ENCODE data around the gene PIK3CD. TPM values are rescaled to one million over a fixed set of nuclear protein-coding genes. Genes with fewer than 3 reads are reported as not detected.
A peak's percentile ranks its signal among the peaks of the same experiment; 100 is the strongest.

The PIK3CD gene
- total RNA-seq, 1 experiment from 2014 or later = 73.9 TPM

DNA sequence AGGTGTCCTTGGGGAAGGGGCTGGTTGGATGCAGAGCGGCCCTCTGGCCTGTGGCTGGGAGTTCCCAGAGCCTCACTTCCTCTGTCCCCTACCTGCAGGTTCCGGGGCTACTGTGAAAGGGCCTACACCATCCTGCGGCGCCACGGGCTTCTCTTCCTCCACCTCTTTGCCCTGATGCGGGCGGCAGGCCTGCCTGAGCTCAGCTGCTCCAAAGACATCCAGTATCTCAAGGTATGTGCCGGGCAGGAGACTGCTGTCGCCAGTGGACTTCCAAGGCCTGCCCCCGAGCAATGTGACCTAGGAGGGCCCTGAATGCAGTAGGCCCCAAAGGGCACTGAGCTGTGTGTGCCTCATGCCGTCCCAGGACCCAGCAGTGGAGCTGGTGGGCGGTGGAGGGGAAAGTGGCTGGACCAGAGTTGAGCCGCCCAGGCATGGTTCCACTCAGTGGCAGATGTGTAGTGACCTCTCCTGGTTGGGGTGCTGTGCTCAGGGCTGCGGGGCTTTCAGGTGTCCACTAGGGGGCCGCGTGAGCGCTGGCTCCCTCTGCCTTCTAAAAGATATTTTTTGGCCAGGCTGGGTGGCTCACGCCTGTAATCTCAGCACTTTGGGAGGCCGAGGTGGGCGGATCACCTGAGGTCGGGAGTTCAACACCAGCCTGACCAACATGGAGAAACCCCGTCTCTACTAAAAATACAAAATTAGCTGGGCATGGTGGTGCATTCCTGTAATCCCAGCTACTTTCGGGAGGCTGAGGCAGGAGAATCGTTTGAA, 73.4 kb downstream of the PIK3CD start:
- in situ Hi-C loops (cut with HindIII; ENCODE audit: low sequenced_read_pairs) = no loop called here
- peak; percentile 63 for DNase-seq (ENCODE audit: low spot score)

DNA sequence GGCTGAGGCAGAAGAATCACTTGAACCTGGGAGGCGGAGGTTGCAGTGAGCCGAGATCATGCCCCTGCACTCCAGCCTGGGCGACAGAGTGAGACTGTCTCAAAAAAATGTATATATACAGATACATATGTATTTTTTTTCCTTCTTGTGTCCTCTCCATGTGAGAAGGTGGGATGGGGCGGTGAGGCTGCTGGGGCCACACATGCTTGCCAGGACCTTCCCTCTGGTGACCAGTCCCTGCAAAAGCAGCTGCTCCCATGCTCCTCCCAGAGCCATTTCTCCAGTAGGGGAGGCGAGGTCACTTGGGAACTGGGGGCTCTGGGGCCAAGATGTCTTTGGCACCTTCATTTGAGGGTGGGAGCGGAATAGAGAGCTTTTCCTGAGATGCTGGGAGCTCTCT, 74.9 kb downstream of the PIK3CD start:
- no peak for DNase-seq (ENCODE audit: low spot score)
- in situ Hi-C loops (cut with HindIII; ENCODE audit: low sequenced_read_pairs) = no loop called here

DNA sequence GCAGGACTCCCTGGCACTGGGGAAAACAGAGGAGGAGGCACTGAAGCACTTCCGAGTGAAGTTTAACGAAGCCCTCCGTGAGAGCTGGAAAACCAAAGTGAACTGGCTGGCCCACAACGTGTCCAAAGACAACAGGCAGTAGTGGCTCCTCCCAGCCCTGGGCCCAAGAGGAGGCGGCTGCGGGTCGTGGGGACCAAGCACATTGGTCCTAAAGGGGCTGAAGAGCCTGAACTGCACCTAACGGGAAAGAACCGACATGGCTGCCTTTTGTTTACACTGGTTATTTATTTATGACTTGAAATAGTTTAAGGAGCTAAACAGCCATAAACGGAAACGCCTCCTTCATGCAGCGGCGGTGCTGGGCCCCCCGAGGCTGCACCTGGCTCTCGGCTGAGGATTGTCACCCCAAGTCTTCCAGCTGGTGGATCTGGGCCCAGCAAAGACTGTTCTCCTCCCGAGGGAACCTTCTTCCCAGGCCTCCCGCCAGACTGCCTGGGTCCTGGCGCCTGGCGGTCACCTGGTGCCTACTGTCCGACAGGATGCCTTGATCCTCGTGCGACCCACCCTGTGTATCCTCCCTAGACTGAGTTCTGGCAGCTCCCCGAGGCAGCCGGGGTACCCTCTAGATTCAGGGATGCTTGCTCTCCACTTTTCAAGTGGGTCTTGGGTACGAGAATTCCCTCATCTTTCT, 75.5 kb downstream of the PIK3CD start:
- in situ Hi-C loops (cut with HindIII; ENCODE audit: low sequenced_read_pairs) = no loop called here
- DNase-seq (ENCODE audit: low spot score) = no peak

DNA sequence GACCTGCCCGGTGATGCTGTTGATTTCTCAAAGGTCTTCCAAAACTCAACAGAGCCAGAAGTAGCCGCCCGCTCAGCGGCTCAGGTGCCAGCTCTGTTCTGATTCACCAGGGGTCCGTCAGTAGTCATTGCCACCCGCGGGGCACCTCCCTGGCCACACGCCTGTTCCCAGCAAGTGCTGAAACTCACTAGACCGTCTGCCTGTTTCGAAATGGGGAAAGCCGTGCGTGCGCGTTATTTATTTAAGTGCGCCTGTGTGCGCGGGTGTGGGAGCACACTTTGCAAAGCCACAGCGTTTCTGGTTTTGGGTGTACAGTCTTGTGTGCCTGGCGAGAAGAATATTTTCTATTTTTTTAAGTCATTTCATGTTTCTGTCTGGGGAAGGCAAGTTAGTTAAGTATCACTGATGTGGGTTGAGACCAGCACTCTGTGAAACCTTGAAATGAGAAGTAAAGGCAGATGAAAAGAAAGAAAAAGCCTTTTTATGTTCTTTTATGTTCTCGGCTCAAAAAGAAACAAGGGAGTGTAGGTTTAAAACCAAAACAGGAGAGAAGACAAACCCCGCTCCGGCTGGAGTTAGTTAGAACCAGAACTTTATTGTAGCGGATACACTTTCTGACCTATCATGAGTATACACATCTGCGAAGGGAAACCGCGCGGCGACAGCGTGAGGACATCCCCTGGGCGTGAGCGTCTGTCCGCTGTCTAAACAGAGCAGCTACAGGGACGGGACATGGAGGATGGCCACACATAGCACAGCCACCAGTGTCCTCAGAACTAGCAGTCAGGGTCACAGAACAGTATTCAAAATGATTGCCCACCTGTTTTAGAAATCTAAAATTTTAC, 77.1 kb downstream of the PIK3CD start:
- in situ Hi-C loops (cut with HindIII; ENCODE audit: low sequenced_read_pairs) = no loop called here
- peak; percentile 52 for DNase-seq (ENCODE audit: low spot score)

DNA sequence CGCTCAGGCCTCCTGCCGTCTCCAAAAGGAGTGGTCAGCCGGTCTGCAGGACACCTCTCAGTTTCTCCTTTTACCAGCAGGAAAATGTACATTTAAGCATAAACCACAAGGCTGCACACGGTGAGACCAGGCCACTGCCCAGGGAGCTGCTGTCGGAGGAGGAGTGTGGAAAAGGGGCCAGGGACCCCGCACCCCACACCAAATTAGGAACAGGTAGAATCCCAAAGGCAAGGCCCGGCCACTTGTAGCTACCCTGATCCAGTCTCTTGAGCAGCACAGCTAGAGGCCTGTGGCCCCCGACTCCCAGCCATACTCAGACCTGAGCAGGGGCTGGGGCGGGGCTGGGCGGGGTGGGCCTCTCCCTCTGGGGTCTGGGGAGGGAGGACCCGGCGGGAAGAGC, 78.0 kb downstream of the PIK3CD start:
- no peak for DNase-seq (ENCODE audit: low spot score)
- in situ Hi-C loops (cut with HindIII; ENCODE audit: low sequenced_read_pairs) = no loop called here

DNA sequence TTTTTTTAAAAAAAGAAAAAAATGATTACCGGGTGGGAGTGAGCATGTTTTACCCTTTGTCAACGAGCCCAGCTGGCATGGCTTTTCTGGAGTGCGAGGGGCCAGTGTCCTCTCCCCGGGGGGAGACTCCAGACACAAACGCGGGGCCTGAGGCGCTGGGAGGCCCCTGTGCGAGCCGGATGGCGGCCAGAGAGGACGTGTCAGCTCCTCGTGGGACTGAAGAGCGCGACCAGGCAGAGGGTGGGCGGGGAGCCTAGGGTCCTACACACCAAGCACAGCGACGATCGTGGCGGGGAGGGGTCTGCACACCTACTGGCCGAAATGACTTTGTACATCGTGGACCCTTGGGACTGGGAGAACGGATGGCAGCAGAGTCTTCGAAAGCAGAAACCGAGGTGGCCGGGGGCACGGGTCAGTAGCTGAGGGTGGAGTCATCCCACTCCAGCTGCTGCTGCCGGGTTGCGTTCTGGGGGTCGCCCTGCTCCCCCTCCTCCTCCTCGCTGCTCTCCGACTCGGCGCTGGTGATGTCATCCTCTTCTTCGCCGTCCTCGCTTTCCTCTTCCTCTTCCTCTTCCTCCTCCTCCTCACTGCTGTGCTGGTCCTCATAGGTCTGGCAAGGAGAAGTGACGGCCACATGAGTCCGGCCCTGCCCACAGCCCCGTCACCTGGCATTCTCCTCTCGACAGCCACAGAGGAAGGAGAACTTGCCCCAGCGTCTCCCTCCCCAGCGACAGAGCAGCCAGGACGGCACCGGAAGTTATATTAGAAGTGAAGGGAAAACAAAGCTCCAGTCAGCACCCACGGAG, 78.8 kb downstream of the PIK3CD start:
- DNase-seq (ENCODE audit: low spot score) = no peak
- in situ Hi-C loops (cut with HindIII; ENCODE audit: low sequenced_read_pairs) = no loop called here

DNA sequence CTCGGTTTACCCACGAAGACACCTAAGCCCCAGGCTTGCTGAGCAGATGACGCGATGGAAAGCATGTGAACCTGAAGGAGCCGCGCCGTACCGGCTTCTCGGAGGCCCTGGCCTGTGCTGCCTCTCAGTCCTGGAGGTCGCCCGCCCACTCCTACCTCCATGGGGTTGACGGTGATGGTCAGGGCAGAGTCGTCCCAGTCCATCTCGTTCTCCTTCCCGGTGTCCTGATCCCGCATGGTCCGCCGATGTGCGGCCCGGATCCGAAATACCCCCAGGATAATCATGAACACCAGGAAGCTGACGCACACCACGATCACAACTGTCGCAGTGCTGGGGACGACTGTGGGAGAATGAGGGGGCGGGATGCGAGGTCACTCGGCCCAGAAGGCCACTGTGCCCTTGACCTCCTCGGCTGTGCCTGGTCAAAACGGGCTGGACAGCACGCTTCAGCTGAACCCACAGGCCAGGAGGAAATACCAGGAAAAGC, 79.6 kb downstream of the PIK3CD start:
- no peak for DNase-seq (ENCODE audit: low spot score)
- in situ Hi-C loops (cut with HindIII; ENCODE audit: low sequenced_read_pairs) = no loop called here

DNA sequence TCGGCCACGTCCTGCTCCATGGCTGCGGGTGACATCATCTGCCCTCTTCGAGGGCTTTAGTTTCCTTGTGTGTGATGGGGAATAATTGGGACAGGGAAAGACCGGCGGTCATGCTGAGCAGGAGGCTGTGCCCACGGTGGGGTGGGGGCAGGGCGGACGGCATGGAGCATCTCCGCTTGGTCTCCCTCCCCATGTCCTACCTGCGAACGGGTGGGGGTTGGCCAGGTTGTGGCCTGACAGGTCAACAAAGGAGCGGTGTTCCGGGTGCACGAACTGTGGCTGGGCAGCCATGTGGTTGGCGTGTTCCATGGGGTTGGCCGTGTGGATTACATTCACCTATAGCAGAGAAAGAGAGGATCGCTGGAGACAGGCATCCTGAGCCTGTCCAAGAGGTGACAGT, 80.0 kb downstream of the PIK3CD start:
- no peak for DNase-seq (ENCODE audit: low spot score)
- in situ Hi-C loops (cut with HindIII; ENCODE audit: low sequenced_read_pairs) = no loop called here

DNA sequence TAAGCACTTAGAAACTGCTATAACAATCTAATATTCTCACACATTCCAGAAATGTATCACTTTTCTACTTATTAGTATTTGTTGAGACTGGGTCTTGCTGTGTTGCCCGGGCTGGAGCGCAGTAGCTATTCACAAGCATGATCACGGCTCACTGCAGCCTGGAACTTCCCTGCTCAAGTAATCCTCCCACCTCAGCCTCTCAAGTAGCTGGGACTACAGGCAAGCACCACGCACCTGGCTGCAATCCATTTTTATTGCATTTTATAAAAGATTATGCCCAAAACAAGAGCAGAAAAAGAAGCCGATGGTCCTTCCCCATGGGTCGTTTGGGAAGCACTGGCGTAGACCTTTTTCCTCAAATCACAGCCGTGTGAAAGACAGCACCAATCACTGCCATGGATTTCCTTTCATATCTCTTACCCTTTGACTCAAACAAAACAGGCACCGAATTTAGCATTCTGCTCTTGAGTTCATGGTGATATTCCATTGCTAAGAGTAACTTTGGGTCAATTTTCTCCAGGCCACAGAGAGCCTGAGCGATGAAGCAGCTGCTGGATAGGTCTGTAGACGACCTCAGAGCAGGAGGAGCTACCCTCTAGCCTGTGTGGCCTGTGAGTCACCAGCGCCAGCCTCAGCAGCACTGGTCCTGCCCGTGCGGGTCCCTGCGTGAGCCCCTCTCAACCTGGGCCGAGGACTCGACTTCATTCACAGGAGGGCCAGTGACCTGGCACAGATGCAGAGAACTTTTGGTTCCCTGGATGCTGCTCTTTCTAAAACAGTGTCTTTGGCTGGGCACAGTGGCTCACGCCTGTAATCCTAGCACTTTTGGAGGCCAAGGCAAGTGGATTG, 80.8 kb downstream of the PIK3CD start:
- DNase-seq (ENCODE audit: low spot score) = peak; percentile 29
- in situ Hi-C loops (cut with HindIII; ENCODE audit: low sequenced_read_pairs) = no loop called here

DNA sequence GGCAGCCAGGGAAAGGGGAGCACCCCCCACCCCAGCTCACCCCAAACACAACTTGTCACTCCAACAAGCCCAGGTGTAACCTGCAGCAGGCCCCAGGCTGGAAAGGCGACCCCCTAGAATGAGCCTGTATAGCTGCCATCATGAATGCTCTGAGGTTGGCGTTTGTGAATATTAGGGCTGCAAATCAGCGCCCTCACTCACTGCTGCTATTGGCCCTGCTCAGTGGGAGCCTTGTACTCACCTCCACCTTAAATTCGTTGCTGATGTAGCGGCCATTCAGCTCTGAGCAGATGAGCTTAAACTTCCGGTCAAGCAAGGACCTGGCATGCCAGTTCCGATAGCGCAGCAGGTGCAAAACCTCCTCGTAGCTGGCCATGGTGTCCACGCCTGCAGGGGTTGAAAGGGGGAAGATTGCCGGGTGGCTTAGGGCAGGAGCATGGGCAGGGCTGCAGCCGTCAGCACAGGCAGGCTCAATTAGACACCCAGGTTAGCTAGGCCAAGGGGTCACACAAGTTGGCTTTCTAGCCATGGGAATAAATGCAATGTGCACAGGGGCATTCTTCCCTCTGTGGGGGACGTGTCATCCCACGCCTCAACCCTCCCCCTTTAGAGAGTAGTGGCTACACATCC, 81.7 kb downstream of the PIK3CD start:
- in situ Hi-C loops (cut with HindIII; ENCODE audit: low sequenced_read_pairs) = no loop called here
- DNase-seq (ENCODE audit: low spot score) = no peak

DNA sequence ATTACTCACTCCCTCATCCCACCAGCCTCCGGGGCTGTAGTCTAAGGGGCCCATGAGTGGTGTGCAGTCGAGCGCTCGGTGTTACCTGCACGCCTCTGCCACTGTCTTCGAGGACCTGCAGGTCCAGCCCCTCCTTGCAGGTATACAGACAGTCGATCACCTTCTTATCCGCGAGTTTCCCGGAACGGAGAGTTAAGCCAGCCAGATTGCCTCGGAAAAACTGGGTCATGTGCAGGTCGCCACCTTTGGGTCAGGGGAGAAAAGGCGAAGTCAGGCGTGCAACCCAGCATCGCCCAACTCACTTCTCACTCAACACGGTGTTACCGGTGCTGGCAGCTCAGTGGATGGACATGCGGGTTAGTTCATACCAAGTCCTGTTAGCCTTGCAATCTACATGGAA, 84.3 kb downstream of the PIK3CD start:
- in situ Hi-C loops (cut with HindIII; ENCODE audit: low sequenced_read_pairs) = no loop called here
- no peak for DNase-seq (ENCODE audit: low spot score)

DNA sequence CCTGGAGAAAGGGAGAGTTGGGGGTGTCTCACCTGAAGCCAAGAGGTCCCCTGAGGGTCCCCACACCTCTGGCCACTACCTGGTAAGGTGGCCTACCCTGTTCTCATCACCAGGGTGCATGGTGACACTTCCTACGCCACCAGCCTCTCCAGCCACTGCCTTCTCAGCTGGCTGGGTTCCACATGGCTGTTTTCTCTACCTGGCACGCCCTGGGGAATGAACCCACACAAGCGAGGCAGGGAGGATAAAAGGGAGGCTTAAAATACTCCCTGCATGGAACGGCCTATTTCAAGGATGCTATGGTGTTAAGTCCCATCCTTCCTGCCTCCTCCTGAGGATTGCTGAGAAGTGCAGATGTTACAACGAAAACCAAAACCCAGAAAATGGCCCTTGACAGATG, 84.7 kb downstream of the PIK3CD start:
- in situ Hi-C loops (cut with HindIII; ENCODE audit: low sequenced_read_pairs) = no loop called here
- DNase-seq (ENCODE audit: low spot score) = peak; percentile 38

DNA sequence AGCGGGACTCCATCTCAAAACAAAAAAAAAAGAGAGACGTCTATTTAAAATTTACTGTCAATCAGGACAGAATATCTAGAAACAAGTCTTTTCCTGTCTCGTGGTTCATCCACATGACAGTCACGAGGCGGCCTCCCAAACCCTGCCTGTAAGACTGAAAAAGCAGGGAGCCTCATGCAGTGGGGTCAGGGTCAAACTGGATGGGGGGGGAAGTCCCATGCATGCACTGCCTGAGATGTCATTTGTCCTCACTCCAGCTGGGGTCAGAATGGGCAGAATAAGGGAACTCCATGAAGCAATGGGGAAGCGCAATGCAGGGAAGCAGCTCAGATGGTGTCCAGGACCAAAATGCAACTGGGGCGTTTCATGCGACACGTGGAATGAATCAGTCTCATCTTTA, 85.5 kb downstream of the PIK3CD start:
- no peak for DNase-seq (ENCODE audit: low spot score)
- in situ Hi-C loops (cut with HindIII; ENCODE audit: low sequenced_read_pairs) = no loop called here

DNA sequence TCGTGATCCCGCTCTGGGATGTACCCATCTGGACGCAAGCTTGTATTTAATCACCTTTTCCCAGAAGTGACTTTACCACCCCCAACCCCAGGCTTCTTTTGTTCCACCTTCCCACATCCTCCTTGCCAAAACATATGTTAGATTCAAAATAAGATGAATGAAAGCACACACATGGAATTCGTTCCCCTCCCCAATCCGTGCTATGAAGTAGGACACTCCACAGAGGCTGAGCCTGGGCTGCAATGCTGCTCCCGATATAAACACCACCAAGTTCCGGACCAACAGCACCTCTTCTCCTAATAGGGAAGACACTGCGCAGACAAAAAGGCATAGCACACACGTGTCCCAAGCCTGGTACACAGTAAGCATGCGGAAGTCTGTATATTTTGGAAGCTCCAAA, 86.1 kb downstream of the PIK3CD start:
- in situ Hi-C loops (cut with HindIII; ENCODE audit: low sequenced_read_pairs) = no loop called here
- DNase-seq (ENCODE audit: low spot score) = peak; percentile 21

DNA sequence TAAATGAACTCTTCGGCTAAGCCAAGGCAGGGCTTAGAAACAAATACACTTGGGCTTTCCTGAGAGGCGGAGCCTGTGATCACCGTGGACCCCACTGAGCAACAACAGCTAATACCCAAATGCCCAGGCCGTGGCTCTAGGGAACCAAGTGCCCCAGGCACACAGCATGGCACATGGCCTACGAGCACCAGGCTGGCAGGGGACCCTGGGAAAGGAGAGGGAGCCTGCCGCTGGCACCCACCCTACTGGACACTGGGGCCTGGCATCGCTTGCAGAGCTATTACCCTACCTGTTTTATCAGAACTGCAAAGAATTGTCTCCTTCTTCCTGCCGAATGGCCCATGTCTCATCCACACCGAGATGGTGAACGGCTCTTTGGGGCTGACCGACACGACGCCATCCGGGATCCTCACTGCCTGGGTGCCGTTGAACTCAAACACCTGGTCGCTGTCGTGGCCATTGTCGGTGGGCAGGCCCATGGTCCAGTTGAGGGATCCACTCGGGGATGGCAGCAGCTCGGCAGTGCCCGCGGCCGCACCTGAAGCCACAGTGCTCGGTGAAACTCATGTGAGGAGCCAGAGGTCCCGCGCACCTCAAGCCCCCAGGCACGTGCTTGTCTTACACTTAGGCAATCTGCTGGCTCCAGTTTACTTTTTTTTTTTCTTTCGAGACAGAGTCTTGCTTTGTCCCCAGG, 92.7 kb downstream of the PIK3CD start:
- DNase-seq (ENCODE audit: low spot score) = no peak
- in situ Hi-C loops (cut with HindIII; ENCODE audit: low sequenced_read_pairs) = no loop called here

DNA sequence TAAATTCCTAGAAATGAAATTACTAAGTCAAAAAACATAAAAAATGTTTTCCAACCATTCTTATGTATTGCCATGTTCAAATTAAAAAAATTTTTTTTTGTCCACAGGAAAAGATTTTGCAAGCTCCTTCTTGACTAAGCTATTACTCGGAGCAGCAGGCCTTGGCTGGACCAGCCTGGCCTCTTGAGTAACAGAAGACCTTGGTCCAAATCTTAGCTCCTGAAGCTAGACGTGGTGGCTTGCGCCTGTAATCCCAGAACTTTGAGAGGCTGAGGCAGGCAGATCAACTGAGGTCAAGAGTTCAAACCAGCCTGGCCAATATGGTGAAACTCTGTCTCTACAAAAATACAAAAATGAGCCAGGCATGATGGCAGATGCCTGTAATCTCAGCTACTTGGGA, 94.7 kb downstream of the PIK3CD start:
- no peak for DNase-seq (ENCODE audit: low spot score)
- in situ Hi-C loops (cut with HindIII; ENCODE audit: low sequenced_read_pairs) = no loop called here

DNA sequence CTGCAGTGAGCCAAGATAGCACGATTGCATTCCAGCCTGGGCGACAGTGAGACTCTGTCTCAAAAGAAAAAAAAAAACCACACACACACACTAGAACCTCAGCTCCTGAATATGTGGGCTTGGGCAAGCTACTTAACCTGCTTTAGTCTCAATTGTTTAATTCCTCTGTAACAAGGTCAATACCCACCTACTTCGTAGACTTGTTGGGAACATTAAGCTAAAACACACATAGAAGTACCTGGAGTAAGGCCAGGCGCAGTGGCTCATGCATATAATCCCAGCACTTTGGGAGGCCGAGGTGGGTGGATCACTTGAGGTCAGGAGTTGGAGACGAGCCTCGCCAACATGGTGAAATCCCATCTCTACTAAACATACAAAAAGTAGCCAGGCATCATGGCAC, 95.1 kb downstream of the PIK3CD start:
- no peak for DNase-seq (ENCODE audit: low spot score)

More for the DNA sequence above, 95.1 kb downstream of the PIK3CD start:
- in situ Hi-C loops (cut with HindIII; ENCODE audit: low sequenced_read_pairs) = no loop called here
